ENCODE measurements around the gene RECQL. TPM values are rescaled to one million over a fixed set of nuclear protein-coding genes. Genes with fewer than 3 reads are reported as not detected.

The RECQL gene
- total and polyA plus RNA-seq, 9 of the 15 experiments (the other 6 are each of a cell fraction or from before 2014, with no cell fraction given) = 22.2 to 44.7 (median 28.5) TPM

DNA sequence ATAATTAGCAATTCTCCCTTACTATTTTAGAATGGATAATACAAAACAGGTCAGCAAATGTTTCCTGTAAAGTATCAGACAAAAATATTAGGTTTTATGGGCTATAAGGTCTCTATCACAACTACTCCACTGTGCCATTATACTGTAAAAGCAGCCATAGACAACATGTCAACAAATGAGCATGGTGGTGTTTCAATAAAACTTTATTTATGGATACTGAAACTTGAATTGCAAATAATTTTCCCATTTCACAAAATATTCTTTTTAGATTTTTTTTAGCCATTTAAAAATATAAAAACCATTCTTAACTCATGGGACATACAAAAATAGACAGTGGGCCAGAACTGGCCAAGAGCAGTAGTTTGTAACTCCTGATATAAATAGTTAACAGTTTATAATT, 15.4 kb downstream of the RECQL start:
- no peak overlapping the region for H3K9ac ChIP-seq (ENCODE audit: insufficient read depth in 1 of 2, low read depth in 2 of 2, low read length in 2 of 2)
- TF ChIP-seq, protein P1, sequence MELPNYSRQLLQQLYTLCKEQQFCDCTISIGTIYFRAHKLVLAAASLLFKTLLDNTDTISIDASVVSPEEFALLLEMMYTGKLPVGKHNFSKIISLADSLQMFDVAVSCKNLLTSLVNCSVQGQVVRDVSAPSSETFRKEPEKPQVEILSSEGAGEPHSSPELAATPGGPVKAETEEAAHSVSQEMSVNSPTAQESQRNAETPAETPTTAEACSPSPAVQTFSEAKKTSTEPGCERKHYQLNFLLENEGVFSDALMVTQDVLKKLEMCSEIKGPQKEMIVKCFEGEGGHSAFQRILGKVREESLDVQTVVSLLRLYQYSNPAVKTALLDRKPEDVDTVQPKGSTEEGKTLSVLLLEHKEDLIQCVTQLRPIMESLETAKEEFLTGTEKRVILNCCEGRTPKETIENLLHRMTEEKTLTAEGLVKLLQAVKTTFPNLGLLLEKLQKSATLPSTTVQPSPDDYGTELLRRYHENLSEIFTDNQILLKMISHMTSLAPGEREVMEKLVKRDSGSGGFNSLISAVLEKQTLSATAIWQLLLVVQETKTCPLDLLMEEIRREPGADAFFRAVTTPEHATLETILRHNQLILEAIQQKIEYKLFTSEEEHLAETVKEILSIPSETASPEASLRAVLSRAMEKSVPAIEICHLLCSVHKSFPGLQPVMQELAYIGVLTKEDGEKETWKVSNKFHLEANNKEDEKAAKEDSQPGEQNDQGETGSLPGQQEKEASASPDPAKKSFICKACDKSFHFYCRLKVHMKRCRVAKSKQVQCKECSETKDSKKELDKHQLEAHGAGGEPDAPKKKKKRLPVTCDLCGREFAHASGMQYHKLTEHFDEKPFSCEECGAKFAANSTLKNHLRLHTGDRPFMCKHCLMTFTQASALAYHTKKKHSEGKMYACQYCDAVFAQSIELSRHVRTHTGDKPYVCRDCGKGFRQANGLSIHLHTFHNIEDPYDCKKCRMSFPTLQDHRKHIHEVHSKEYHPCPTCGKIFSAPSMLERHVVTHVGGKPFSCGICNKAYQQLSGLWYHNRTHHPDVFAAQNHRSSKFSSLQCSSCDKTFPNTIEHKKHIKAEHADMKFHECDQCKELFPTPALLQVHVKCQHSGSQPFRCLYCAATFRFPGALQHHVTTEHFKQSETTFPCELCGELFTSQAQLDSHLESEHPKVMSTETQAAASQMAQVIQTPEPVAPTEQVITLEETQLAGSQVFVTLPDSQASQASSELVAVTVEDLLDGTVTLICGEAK (IDR thresholded peaks at IDR 0.05) = peak; percentile 85
- TF ChIP-seq, protein P1 (CRISPR knock-in tag; IDR thresholded peaks at IDR 0.05) = peak; percentile 45; the same call in 1 of the 2 replicates
- no peak for TF ChIP-seq MIER1 (IDR thresholded peaks at IDR 0.05; ENCODE audit: low read depth)
- H3K79me2 ChIP-seq (ENCODE audit: control insufficient read depth, insufficient read depth, low read length) = no peaks in the 10 kb centered on the region
- H4K20me1 ChIP-seq (replicated peaks; ENCODE audit: control insufficient read depth, insufficient read depth, low read length) = no peaks in the 10 kb centered on the region
- no peak overlapping the region for H3K4me3 ChIP-seq
- in situ Hi-C loops (cut with MboI) = no loop called here
- no peaks in the 10 kb centered on the region for H3K9me3 ChIP-seq (replicated peaks; ENCODE audit: control insufficient read depth, insufficient read depth, low read depth, low read length)
- H3K4me1 ChIP-seq (replicated peaks in 1 of 2; ENCODE audit: control insufficient read depth in 2 of 2, insufficient read depth in 2 of 2, low read length in 2 of 2) = no peaks in the 10 kb centered on the region
- ChIA-PET CTCF (ENCODE audit: low intra/inter-chr PET ratio) (interaction anchor here (0.6 kb wide), 1 partner anchor 48 kb away, joined by 3 read pairs; the partner anchor contains the start of gene PYROXD1), POLR2A (no interaction called here)
- no peak overlapping the region for H2AFZ ChIP-seq (ENCODE audit: low read depth, low read length)
- intact Hi-C loops (cut with micrococcal nuclease) = no loop called here
- H3K36me3 ChIP-seq (ENCODE audit: control insufficient read depth, insufficient read depth, low read length) = peaks cover 25% of the 10 kb centered on the region; the same call in 2 of the 3 replicates
- ATAC-seq = no peak
- no peak for FAIRE-seq
- no peak overlapping the region for H3K27ac ChIP-seq (ENCODE audit: extremely low read depth, low read depth, low read length)
- H3K9me1 ChIP-seq (ENCODE audit: control insufficient read depth, insufficient read depth, low read length) = no peaks in the 10 kb centered on the region
- DNase-seq (ENCODE audit: extremely low read depth in 1 of 4, low spot score in 3 of 4) = no peak
- no peaks in the 10 kb centered on the region for H3K27me3 ChIP-seq (ENCODE audit: control insufficient read depth in 2 of 2, insufficient read depth in 2 of 2, low read length in 2 of 2)
- H3K4me2 ChIP-seq (ENCODE audit: insufficient read depth, low read length) = no peak overlapping the region
- no TSS peak for BruUV-seq (replicated peaks)
